Liver (tissue), 9 donors: ENCODE data around the gene IGDCC3. TPM values are rescaled to one million over a fixed set of nuclear protein-coding genes. Genes with fewer than 3 reads are reported as not detected.

Experiments used
- DNase-seq: peaks from one replicate; pipeline ENCODE4 v3.0.0-alpha.2; 2017; ENCODE audit warnings: low spot score
- H3K27ac ChIP-seq, 2 donors: one replicate each; pipeline ENCODE4 v1.7.0; 2013; ENCODE audit warnings: inconsistent platforms in 2 of 2, low read length in 2 of 2, control low read depth in 1 of 2, low read depth in 1 of 2, mild to moderate bottlenecking in 1 of 2
- H3K27me3 ChIP-seq, 4 donors: one replicate each; pipeline versions ENCODE4 v1.6.1 to v1.7.0; 2013; ENCODE audit warnings: low read length in 3 of 4, inconsistent platforms in 1 of 4, mild to moderate bottlenecking in 1 of 4, moderate library complexity in 1 of 4; ENCODE audit not compliant: control insufficient read depth in 4 of 4, insufficient read depth in 4 of 4
- H3K36me3 ChIP-seq, 4 donors: one replicate each; pipeline versions ENCODE4 v1.6.1 to v1.7.0; 2013; ENCODE audit warnings: low read length in 3 of 4, mild to moderate bottlenecking in 3 of 4, low read depth in 1 of 4, moderate library complexity in 1 of 4; ENCODE audit not compliant: control insufficient read depth in 4 of 4, insufficient read depth in 3 of 4
- H3K4me1 ChIP-seq, 4 donors: one replicate each; pipeline versions ENCODE4 v1.6.1 to v1.7.0; 2013; ENCODE audit warnings: low read length in 3 of 4, mild to moderate bottlenecking in 3 of 4, moderate library complexity in 1 of 4; ENCODE audit not compliant: control insufficient read depth in 4 of 4, insufficient read depth in 4 of 4
- H3K4me3 ChIP-seq, 3 donors: one replicate each; pipeline versions ENCODE4 v1.6.1 to v1.7.0; 2013; ENCODE audit warnings: low read length in 3 of 3, control low read depth in 1 of 3, low read depth in 1 of 3, mild to moderate bottlenecking in 1 of 3
- H3K9ac ChIP-seq, 2 donors: one replicate each; pipeline ENCODE4 v1.7.0; 2013; ENCODE audit warnings: low read length in 2 of 2, mild to moderate bottlenecking in 2 of 2, moderate library complexity in 2 of 2, control low read depth in 1 of 2, low read depth in 1 of 2
- H3K9me3 ChIP-seq, 4 donors: one replicate each; pipeline versions ENCODE4 v1.6.1 to v1.7.0; 2013; ENCODE audit warnings: low read length in 3 of 4; ENCODE audit not compliant: control insufficient read depth in 4 of 4
- CTCF ChIP-seq: fragments of 150-350 bp; IDR thresholded peaks from 2 replicates; pipeline ENCODE4 v1.5.1; 2017; ENCODE audit warnings: improper control_type of control experiment, low read depth, low read length; ENCODE audit not compliant: missing input control
- FOXA1 ChIP-seq: IDR thresholded peaks from 2 replicates; pipeline ENCODE4 v1.6.1; 2016; ENCODE audit warnings: antibody characterized with exemption
- GABPA ChIP-seq, 2 donors: IDR thresholded peaks in 1 of 2; conservative IDR thresholded peaks in 1 of 2; 2 replicates each; pipeline ENCODE4 v1.6.1; 2016; ENCODE audit warnings: antibody characterized with exemption in 2 of 2, mild to moderate bottlenecking in 1 of 2, moderate library complexity in 1 of 2
- HNF4G ChIP-seq: IDR thresholded peaks from 2 replicates; pipeline ENCODE4 v1.6.1; 2016; ENCODE audit warnings: antibody characterized with exemption
- JUND ChIP-seq, 2 donors: IDR thresholded peaks; 2 replicates each; pipeline ENCODE4 v1.6.1; 2016; ENCODE audit warnings: antibody characterized with exemption in 2 of 2
- REST ChIP-seq: IDR thresholded peaks from 2 replicates; pipeline ENCODE4 v1.6.1; 2016; ENCODE audit warnings: antibody characterized with exemption, mild to moderate bottlenecking
- RXRA ChIP-seq, 2 donors: IDR thresholded peaks; 2 replicates each; pipeline ENCODE4 v1.6.1; 2017 to 2018; ENCODE audit warnings: antibody characterized with exemption in 2 of 2, mild to moderate bottlenecking in 1 of 2
- SP1 ChIP-seq: IDR thresholded peaks from 2 replicates; pipeline ENCODE4 v1.6.1; 2018; ENCODE audit warnings: antibody characterized with exemption, mild to moderate bottlenecking
- YY1 ChIP-seq: IDR thresholded peaks from 2 replicates; pipeline ENCODE4 v1.6.1; 2016; ENCODE audit warnings: antibody characterized with exemption, mild to moderate bottlenecking
- ZBTB33 ChIP-seq: IDR thresholded peaks from 2 replicates; pipeline ENCODE4 v1.6.1; 2016; ENCODE audit warnings: antibody characterized with exemption
- WGBS: extraction: QIAGEN DNeasy Blood & Tissue Kit; methylation state at CpG from one replicate; pipeline ENCODE4 v1.1.7; 2013; 5-methylcytosine and 5-hydroxymethylcytosine counted together
- polyA plus RNA-seq, 2 donors: library from polyadenylated mRNA; stranded (reverse) in 1 of 2; unstranded in 1 of 2; fragments of 200-250 nt in 1 of 2; fragments of >200 nt in 1 of 2; fragmentation: Nextera tagmentation in 1 of 2; extraction: Ambion mirVana in 1 of 2; gene quantifications; one replicate each; pipeline versions ENCODE4 v1.2.1 to v1.2.3, GENCODE V29; 2013 to 2015
- total RNA-seq, 2 donors: library from RNA; depleted of rRNA; stranded (reverse); fragments of >200 nt; gene quantifications; one replicate each; pipeline ENCODE4 v1.2.3, GENCODE V29; 2014
- donor health status: healthy.
- donor health status: healthy.
- donor health status: healthy.
- donor health status: healthy.
- donor health status: healthy.

Gene IGDCC3
- total and polyA plus RNA-seq, 4 donors = 1.5 TPM; not detected in 3

- TF ChIP-seq CTCF (no peak), YY1 (no peak), FOXA1 (no peak), JUND (IDR thresholded peaks at IDR 0.05) (no peak), GABPA (IDR thresholded peaks at IDR 0.05 in 1 of 2, conservative IDR thresholded peaks at IDR 0.05 in 1 of 2) (no peak)
Measured at GRCh38 chr15:65344914-65345275, 32.9 kb downstream of the IGDCC3 start (continued).

GRCh38 chr15:65344214-65344913, 33.4 kb downstream of the IGDCC3 start:
- no peak for DNase-seq
- Histone ChIP-seq H3K9ac (no peak overlapping the region), H3K27ac (no peak overlapping the region), H3K4me1 (no peaks in the 10 kb centered on the region), H3K27me3 (no peaks in the 10 kb centered on the region), H3K4me3 (no peak overlapping the region), H3K36me3 (no peaks in the 10 kb centered on the region), H3K9me3 (no peaks in the 10 kb centered on the region)
- TF ChIP-seq HNF4G (no peak), ZBTB33 (no peak), SP1 (no peak), GABPA (IDR thresholded peaks at IDR 0.05 in 1 of 2, conservative IDR thresholded peaks at IDR 0.05 in 1 of 2) (no peak)
- WGBS = 88% methylated on average over 8 of the region's 8 CpGs

GRCh38 chr15:65343374-65343981, 34.3 kb downstream of the IGDCC3 start:
- Histone ChIP-seq H3K27me3 (no peaks in the 10 kb centered on the region), H3K9ac (no peak overlapping the region), H3K36me3 (no peaks in the 10 kb centered on the region), H3K4me3 (no peak overlapping the region), H3K9me3 (no peaks in the 10 kb centered on the region), H3K27ac (no peak overlapping the region), H3K4me1 (no peaks in the 10 kb centered on the region)
- TF ChIP-seq RXRA (IDR thresholded peaks at IDR 0.05) (no peak), REST (no peak), SP1 (no peak), GABPA (IDR thresholded peaks at IDR 0.05 in 1 of 2, conservative IDR thresholded peaks at IDR 0.05 in 1 of 2) (no peak), FOXA1 (no peak)
- WGBS = 89% methylated on average over 10 of the region's 10 CpGs
- DNase-seq = no peak
